ENCODE data around the gene THAP8. TPM values are rescaled to one million over a fixed set of nuclear protein-coding genes. Genes with fewer than 3 reads are reported as not detected.

The THAP8 gene
- total and polyA plus RNA-seq, 2 of the 8 experiments (the other 6 are each of a cell fraction or from before 2014, with no cell fraction given) = 6.0 to 11.1 TPM

DNA sequence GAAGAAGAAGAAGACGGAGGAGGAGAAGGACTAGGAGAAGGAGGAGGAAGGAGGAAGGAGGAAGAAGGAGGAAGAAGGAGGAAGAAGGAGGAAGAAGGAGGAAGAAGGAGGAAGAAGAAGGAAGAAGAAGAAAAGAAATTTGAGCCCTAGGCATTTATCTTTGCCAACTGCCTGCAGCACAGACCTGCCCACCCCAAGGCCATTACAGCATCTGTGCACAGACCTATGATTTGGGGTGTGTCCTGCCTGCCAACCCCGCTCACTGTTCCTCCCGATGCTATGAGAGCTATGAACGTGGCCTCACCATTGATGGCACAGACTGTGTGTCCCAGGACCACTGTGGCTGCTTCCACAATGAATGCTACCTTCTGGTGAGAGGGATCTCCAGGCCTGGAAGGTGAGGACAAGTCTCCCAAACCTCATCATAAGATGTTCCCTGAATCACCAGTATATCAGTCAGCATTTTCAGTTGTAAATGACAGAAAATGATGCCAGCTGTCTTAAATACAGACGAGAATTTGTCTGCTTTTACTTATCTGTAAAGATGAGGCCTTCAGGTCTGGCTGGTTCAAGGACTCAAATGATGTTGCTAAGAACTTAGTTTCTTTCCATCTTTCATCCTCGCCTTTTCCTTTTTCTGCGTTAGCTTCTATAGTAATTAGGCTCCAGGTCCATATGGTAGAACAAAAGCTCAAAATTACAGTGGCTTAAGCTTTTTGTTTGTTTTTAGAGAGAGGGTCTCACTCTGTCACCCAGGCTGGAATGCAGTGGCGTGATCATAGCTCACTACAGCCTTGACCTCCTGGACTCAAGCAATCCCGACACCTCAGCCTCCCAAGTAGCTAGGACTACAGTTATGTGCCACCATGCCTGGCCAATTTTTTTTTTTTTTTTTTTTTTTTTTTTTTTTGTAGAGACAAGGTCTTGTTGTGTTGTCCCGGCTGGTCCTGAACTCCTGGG lies 63.0 kb downstream of the THAP8 start (continued):
- TF ChIP-seq KDM5A (IDR thresholded peaks at IDR 0.05; ENCODE audit: low read length) (no peak), TAF1 (IDR thresholded peaks at IDR 0.05; ENCODE audit: low read depth, low read length) (no peak), E2F6 (IDR thresholded peaks at IDR 0.05) (no peak), SIRT6 (IDR thresholded peaks at IDR 0.05; ENCODE audit: low read length) (no peak), EGR1 (IDR thresholded peaks at IDR 0.05; ENCODE audit: borderline replicate concordance, low read depth, low read length) (no peak), ZNF274 (IDR thresholded peaks at IDR 0.05; ENCODE audit: borderline replicate concordance, extremely low read depth, low read length) (no peak)

Data from H1 (cell line).